Cardiac muscle cell (in vitro differentiated cells and primary cell): ENCODE results near the gene SBF1. TPM values are rescaled to one million over a fixed set of nuclear protein-coding genes. Genes with fewer than 3 reads are reported as not detected.

Experiments used
- DNase-seq, 2 donors: peaks; one replicate each; pipeline versions ENCODE4 v3.0.0 to v3.0.0-alpha.2; 2010 to 2017; ENCODE audit warnings: low read depth in 1 of 2, low spot score in 1 of 2
- H3K27ac ChIP-seq: fragments of 200-600 bp; sonication (generic); 2 replicates; pipeline ENCODE4 v1.5.1; 2016
- H3K27me3 ChIP-seq: fragments of 200-600 bp; sonication (generic); 2 replicates; pipeline ENCODE4 v1.6.0; 2016; ENCODE audit warnings: control low read depth
- H3K36me3 ChIP-seq: fragments of 200-600 bp; sonication (generic); 2 replicates; pipeline ENCODE4 v1.5.1; 2016; ENCODE audit warnings: control low read depth
- H3K4me1 ChIP-seq: fragments of 200-600 bp; sonication (generic); 2 replicates; pipeline ENCODE4 v1.8.1; 2017; ENCODE audit warnings: low read depth, mild to moderate bottlenecking, mixed run types
- H3K4me3 ChIP-seq: fragments of 200-600 bp; sonication (generic); 2 replicates; pipeline ENCODE4 v1.5.1; 2016; ENCODE audit warnings: mild to moderate bottlenecking
- H3K9me3 ChIP-seq: fragments of 200-600 bp; sonication (generic); 2 replicates; pipeline ENCODE4 v1.5.1; 2017; ENCODE audit warnings: low read depth, mild to moderate bottlenecking, control low read depth
- polyA plus RNA-seq: library from polyadenylated mRNA; unstranded; fragments of >200 nt; fragmentation: Nextera tagmentation; extraction: Ambion mirVana; gene quantifications from 2 replicates; pipeline ENCODE4 v1.2.1, GENCODE V29; 2016
- total RNA-seq: library from RNA; depleted of rRNA; stranded (reverse); fragments of >200 nt; gene quantifications from 2 replicates; pipeline ENCODE4 v1.2.3, GENCODE V29; 2016
- TF ChIP-seq, protein P1 (sequence below): IDR thresholded peaks from 2 replicates; pipeline ENCODE4 v1.5.1; 2012; ENCODE audit warnings: low read depth, mild to moderate bottlenecking, low read length

Gene SBF1
- total and polyA plus RNA-seq, 2 experiments from 2014 or later: 39.1 to 111 TPM

DNA sequence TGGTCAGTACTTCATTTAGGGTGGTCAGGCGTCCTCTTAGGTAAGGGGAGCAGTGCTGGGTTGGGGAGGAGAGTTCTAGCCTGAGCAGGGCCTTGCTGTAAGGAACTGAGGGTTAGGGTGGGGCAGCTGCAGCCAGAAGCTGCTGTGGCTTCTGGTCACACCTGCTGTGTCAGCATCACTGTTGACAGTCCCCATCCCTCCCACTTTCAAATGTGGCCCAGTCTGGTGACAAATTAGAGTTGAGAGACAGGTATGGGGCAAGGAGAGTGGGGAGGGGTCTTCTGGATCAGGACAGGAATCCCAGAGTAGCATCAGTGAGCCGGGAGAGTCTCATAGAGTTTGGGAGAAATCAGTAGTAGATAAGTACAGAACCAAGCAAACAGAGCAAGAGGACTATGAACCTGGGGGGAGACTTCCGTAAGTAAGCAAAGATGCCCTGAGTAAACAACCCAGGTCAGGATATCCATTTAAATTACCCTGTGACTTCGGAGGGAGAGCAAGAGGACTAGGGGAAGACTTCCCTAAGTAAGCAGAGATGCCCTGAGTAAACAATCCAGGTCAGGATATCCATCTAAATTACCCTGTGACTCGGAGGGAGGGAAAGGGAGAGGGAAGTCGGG, 78.0 kb downstream of the SBF1 start:
- no peak overlapping the region for H3K4me3 ChIP-seq
- no peaks in the 10 kb centered on the region for H3K27me3 ChIP-seq
- no peak for DNase-seq
- TF ChIP-seq, protein P1, sequence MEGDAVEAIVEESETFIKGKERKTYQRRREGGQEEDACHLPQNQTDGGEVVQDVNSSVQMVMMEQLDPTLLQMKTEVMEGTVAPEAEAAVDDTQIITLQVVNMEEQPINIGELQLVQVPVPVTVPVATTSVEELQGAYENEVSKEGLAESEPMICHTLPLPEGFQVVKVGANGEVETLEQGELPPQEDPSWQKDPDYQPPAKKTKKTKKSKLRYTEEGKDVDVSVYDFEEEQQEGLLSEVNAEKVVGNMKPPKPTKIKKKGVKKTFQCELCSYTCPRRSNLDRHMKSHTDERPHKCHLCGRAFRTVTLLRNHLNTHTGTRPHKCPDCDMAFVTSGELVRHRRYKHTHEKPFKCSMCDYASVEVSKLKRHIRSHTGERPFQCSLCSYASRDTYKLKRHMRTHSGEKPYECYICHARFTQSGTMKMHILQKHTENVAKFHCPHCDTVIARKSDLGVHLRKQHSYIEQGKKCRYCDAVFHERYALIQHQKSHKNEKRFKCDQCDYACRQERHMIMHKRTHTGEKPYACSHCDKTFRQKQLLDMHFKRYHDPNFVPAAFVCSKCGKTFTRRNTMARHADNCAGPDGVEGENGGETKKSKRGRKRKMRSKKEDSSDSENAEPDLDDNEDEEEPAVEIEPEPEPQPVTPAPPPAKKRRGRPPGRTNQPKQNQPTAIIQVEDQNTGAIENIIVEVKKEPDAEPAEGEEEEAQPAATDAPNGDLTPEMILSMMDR: no peak
- H3K27ac ChIP-seq: peak overlapping the region; percentile 56
- H3K9me3 ChIP-seq: no peaks in the 10 kb centered on the region
- H3K36me3 ChIP-seq: no peaks in the 10 kb centered on the region
- peaks cover 10% of the 10 kb centered on the region for H3K4me1 ChIP-seq

Other genes starting within 250 kb of the SBF1 start
- gene TUBGCP6, start 230.0 kb downstream of the SBF1 start, total RNA-seq: 32.9 and 46.1 TPM in 2 replicates
- gene TUBGCP6, start 230.0 kb downstream of the SBF1 start, polyA plus RNA-seq: 32.6 and 48.3 TPM in 2 replicates
- gene HDAC10, start 223.8 kb downstream of the SBF1 start, total RNA-seq: 28.4 and 57.3 TPM in 2 replicates
- 19.8 and 20.8 TPM in 2 replicates for gene HDAC10, start 223.8 kb downstream of the SBF1 start, polyA plus RNA-seq
- gene MAPK12, start 213.4 kb downstream of the SBF1 start, total RNA-seq: 45.5 and 52.1 TPM in 2 replicates
- gene MAPK12, start 213.4 kb downstream of the SBF1 start, polyA plus RNA-seq: 61.5 and 67.1 TPM in 2 replicates
- 0.49 and 0.63 TPM in 2 replicates for gene MAPK11, start 204.7 kb downstream of the SBF1 start, total RNA-seq
- gene MAPK11, start 204.7 kb downstream of the SBF1 start, polyA plus RNA-seq: 0.12 TPM in 1 of 2 replicates, not detected in the other
- 142 and 195 TPM in 2 replicates for gene PLXNB2, start 167.4 kb downstream of the SBF1 start, total RNA-seq
- gene PLXNB2, start 167.4 kb downstream of the SBF1 start, polyA plus RNA-seq: 77.0 and 83.2 TPM in 2 replicates
- gene DENND6B, start 148.0 kb downstream of the SBF1 start, total RNA-seq: 7.0 and 7.9 TPM in 2 replicates
- gene DENND6B, start 148.0 kb downstream of the SBF1 start, polyA plus RNA-seq: 10.6 and 13.3 TPM in 2 replicates
- gene PPP6R2, start 131.7 kb downstream of the SBF1 start, total RNA-seq: 78.6 and 88.4 TPM in 2 replicates
- 39.8 and 41.4 TPM in 2 replicates for gene PPP6R2, start 131.7 kb downstream of the SBF1 start, polyA plus RNA-seq
- 0.39 and 1.6 TPM in 2 replicates for gene ADM2, start 6.5 kb upstream of the SBF1 start, total RNA-seq
- 0.10 TPM in 1 of 2 replicates, not detected in the other for gene ADM2, start 6.5 kb upstream of the SBF1 start, polyA plus RNA-seq
- not detected in 2 replicates for gene MIOX, start 11.8 kb upstream of the SBF1 start, total RNA-seq
- gene MIOX, start 11.8 kb upstream of the SBF1 start, polyA plus RNA-seq: not detected in 2 replicates
- gene LMF2, start 32.7 kb upstream of the SBF1 start, total RNA-seq: 79.9 and 91.7 TPM in 2 replicates
- 72.9 and 82.9 TPM in 2 replicates for gene LMF2, start 32.7 kb upstream of the SBF1 start, polyA plus RNA-seq
- 50.3 and 55.0 TPM in 2 replicates for gene NCAPH2, start 33.2 kb upstream of the SBF1 start, total RNA-seq
- gene NCAPH2, start 33.2 kb upstream of the SBF1 start, polyA plus RNA-seq: 47.0 and 59.4 TPM in 2 replicates
- 4.1 TPM in 1 of 2 replicates, not detected in the other for gene SCO2, start 50.6 kb upstream of the SBF1 start, total RNA-seq
- gene SCO2, start 50.6 kb upstream of the SBF1 start, polyA plus RNA-seq: 0.84 and 10.5 TPM in 2 replicates
- 2.6 and 7.8 TPM in 2 replicates for gene TYMP, start 55.0 kb upstream of the SBF1 start, total RNA-seq
- 10.0 and 17.7 TPM in 2 replicates for gene TYMP, start 55.0 kb upstream of the SBF1 start, polyA plus RNA-seq
- gene KLHDC7B, start 70.9 kb upstream of the SBF1 start, total RNA-seq: 0.07 and 0.18 TPM in 2 replicates
- gene KLHDC7B, start 70.9 kb upstream of the SBF1 start, polyA plus RNA-seq: 0.45 TPM in 1 of 2 replicates, not detected in the other
- gene SYCE3, start 87.9 kb upstream of the SBF1 start, total RNA-seq: not detected in 2 replicates
- gene SYCE3, start 87.9 kb upstream of the SBF1 start, polyA plus RNA-seq: 3.8 TPM in 1 of 2 replicates, not detected in the other
- gene CPT1B, start 103.4 kb upstream of the SBF1 start, total RNA-seq: 25.7 and 39.1 TPM in 2 replicates
- gene CPT1B, start 103.4 kb upstream of the SBF1 start, polyA plus RNA-seq: 53.1 and 58.7 TPM in 2 replicates
- 54.6 and 73.4 TPM in 2 replicates for gene CHKB, start 107.8 kb upstream of the SBF1 start, total RNA-seq
- gene CHKB, start 107.8 kb upstream of the SBF1 start, polyA plus RNA-seq: 100 and 134 TPM in 2 replicates
- gene MAPK8IP2, start 125.8 kb upstream of the SBF1 start, total RNA-seq: 1.7 and 2.4 TPM in 2 replicates
- gene MAPK8IP2, start 125.8 kb upstream of the SBF1 start, polyA plus RNA-seq: 0.35 and 0.42 TPM in 2 replicates
- 53.1 and 58.1 TPM in 2 replicates for gene ARSA, start 153.1 kb upstream of the SBF1 start, total RNA-seq
- 16.4 and 16.8 TPM in 2 replicates for gene ARSA, start 153.1 kb upstream of the SBF1 start, polyA plus RNA-seq
- 10.9 and 14.4 TPM in 2 replicates for gene SHANK3, start 197.8 kb upstream of the SBF1 start, total RNA-seq
- gene SHANK3, start 197.8 kb upstream of the SBF1 start, polyA plus RNA-seq: 3.3 and 4.1 TPM in 2 replicates